ENCODE data around the gene PDE4B. TPM values are rescaled to one million over a fixed set of nuclear protein-coding genes. Genes with fewer than 3 reads are reported as not detected.

The PDE4B gene
- total and polyA plus RNA-seq, 2 donors from 2014 or later, result 2.0 to 8.7 TPM

DNA sequence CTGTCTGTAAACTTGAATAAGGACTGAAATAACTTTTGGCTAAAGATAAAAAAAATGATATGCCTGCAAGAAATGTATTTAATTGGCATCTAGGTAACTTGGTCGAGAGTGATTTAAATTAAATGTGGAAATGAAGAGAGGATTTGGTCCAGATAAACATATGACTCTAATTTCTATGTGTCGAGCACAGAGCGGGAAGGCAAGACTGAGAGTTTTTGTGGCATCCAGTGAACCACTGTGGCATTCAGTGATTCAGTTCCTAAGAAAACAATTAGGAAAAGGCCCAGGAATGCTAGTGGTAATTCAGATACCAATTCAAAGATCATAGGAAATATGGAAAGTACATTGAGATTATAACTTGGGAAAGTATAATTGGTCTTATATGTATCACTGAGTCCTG, 39.6 kb downstream of the PDE4B start:
- H3K9ac ChIP-seq (ENCODE audit: low read length in 3 of 3), result no peak overlapping the region
- DNase-seq (no peak), FAIRE-seq (no peak)
- no peaks in the 10 kb centered on the region for H3K27me3 ChIP-seq (ENCODE audit: control insufficient read depth, insufficient read depth, low read length)
- H3K4me3 ChIP-seq (ENCODE audit: low read length in 3 of 3), result no peak overlapping the region
- H3K27ac ChIP-seq (ENCODE audit: low read depth in 2 of 2, low read length in 2 of 2), result no peak overlapping the region
- intact Hi-C loops (cut with DNase I), result no loop called here
- H3K4me1 ChIP-seq (ENCODE audit: control insufficient read depth in 2 of 3, insufficient read depth in 2 of 3, low read depth in 1 of 3, low read length in 3 of 3), result no peaks in the 10 kb centered on the region
- no peaks in the 10 kb centered on the region for H3K9me3 ChIP-seq (ENCODE audit: control insufficient read depth in 2 of 3, insufficient read depth in 1 of 3, low read length in 3 of 3)
- H3K36me3 ChIP-seq (ENCODE audit: control insufficient read depth in 2 of 3, insufficient read depth in 3 of 3, low read length in 3 of 3), result no peaks in the 10 kb centered on the region
- TF ChIP-seq CTCF (IDR thresholded peaks at IDR 0.05; ENCODE audit: borderline replicate concordance, extremely low read depth, insufficient read depth), result no peak

GRCh38 chr1:65836686-65837085, 44.0 kb downstream of the PDE4B start:
- no peak for FAIRE-seq
- H3K27me3 ChIP-seq (ENCODE audit: control insufficient read depth, insufficient read depth, low read length), result no peaks in the 10 kb centered on the region

DNA sequence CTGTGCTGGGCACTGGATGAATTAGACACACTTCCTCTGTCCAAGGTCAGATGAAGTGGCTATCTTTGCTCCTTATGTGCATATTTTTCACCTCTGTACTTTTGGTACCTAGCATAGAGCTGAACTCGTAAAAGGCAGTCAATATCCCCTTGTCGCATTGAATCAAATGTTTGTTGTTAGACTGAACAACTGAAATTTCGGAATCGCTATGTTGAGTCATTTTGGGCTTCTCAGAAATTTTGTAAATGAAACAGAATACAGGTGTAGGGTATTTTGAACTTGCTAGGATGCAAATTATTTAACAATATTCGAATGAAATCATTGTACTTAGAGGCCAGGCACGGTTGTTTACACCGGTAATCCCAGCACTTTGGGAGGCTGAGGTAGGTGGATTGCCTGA, 48.0 kb downstream of the PDE4B start:
- intact Hi-C loops (cut with DNase I), result no loop called here
- FAIRE-seq, result no peak
- no peak for TF ChIP-seq CTCF (IDR thresholded peaks at IDR 0.05; ENCODE audit: borderline replicate concordance, extremely low read depth, insufficient read depth)

More at GRCh38 chr1:65836686-65837085, 44.0 kb downstream of the PDE4B start:
- H3K36me3 ChIP-seq (ENCODE audit: control insufficient read depth in 2 of 3, insufficient read depth in 3 of 3, low read length in 3 of 3), result no peaks in the 10 kb centered on the region
- no peak for DNase-seq
- no peak overlapping the region for H3K9ac ChIP-seq (ENCODE audit: low read length in 3 of 3)
- no peak for TF ChIP-seq CTCF (IDR thresholded peaks at IDR 0.05; ENCODE audit: borderline replicate concordance, extremely low read depth, insufficient read depth)
- no peaks in the 10 kb centered on the region for H3K9me3 ChIP-seq (ENCODE audit: control insufficient read depth in 2 of 3, insufficient read depth in 1 of 3, low read length in 3 of 3)
- intact Hi-C loops (cut with DNase I), result no loop called here
- H3K4me3 ChIP-seq (ENCODE audit: low read length in 3 of 3), result no peak overlapping the region
- H3K4me1 ChIP-seq (ENCODE audit: control insufficient read depth in 2 of 3, insufficient read depth in 2 of 3, low read depth in 1 of 3, low read length in 3 of 3), result no peaks in the 10 kb centered on the region
- no peak overlapping the region for H3K27ac ChIP-seq (ENCODE audit: low read depth in 2 of 2, low read length in 2 of 2)

GRCh38 chr1:65844296-65844695, 51.6 kb downstream of the PDE4B start:
- H3K4me3 ChIP-seq (ENCODE audit: low read length in 3 of 3), result no peak overlapping the region
- DNase-seq (no peak), FAIRE-seq (no peak)
- no peak for TF ChIP-seq CTCF (IDR thresholded peaks at IDR 0.05; ENCODE audit: borderline replicate concordance, extremely low read depth, insufficient read depth)
- no peaks in the 10 kb centered on the region for H3K27me3 ChIP-seq (ENCODE audit: control insufficient read depth, insufficient read depth, low read length)
- H3K36me3 ChIP-seq (ENCODE audit: control insufficient read depth in 2 of 3, insufficient read depth in 3 of 3, low read length in 3 of 3), result no peaks in the 10 kb centered on the region
- H3K9me3 ChIP-seq (ENCODE audit: control insufficient read depth in 2 of 3, insufficient read depth in 1 of 3, low read length in 3 of 3), result peaks cover 0 to 4% (median 0%) of the 10 kb centered on the region in 3 donors
- intact Hi-C loops (cut with DNase I), result no loop called here
- no peak overlapping the region for H3K27ac ChIP-seq (ENCODE audit: low read depth in 2 of 2, low read length in 2 of 2)
- H3K9ac ChIP-seq (ENCODE audit: low read length in 3 of 3), result no peak overlapping the region
- H3K4me1 ChIP-seq (ENCODE audit: control insufficient read depth in 2 of 3, insufficient read depth in 2 of 3, low read depth in 1 of 3, low read length in 3 of 3), result no peaks in the 10 kb centered on the region

More for the DNA sequence above, 48.0 kb downstream of the PDE4B start:
- H3K4me3 ChIP-seq (ENCODE audit: low read length in 3 of 3), result no peak overlapping the region
- H3K27ac ChIP-seq (ENCODE audit: low read depth in 2 of 2, low read length in 2 of 2), result no peak overlapping the region
- H3K9me3 ChIP-seq (ENCODE audit: control insufficient read depth in 2 of 3, insufficient read depth in 1 of 3, low read length in 3 of 3), result no peaks in the 10 kb centered on the region
- H3K36me3 ChIP-seq (ENCODE audit: control insufficient read depth in 2 of 3, insufficient read depth in 3 of 3, low read length in 3 of 3), result no peaks in the 10 kb centered on the region
- no peaks in the 10 kb centered on the region for H3K27me3 ChIP-seq (ENCODE audit: control insufficient read depth, insufficient read depth, low read length)
- H3K9ac ChIP-seq (ENCODE audit: low read length in 3 of 3), result no peak overlapping the region
- no peaks in the 10 kb centered on the region for H3K4me1 ChIP-seq (ENCODE audit: control insufficient read depth in 2 of 3, insufficient read depth in 2 of 3, low read depth in 1 of 3, low read length in 3 of 3)
- no peak for DNase-seq

All from kidney (tissue), 14 donors.